GM12874 (cell line): ENCODE data around the gene TET3.

ENCODE experiments used
- TF ChIP-seq, protein P1 (sequence below): IDR thresholded peaks from 2 replicates; pipeline ENCODE4 v1.5.1; 2011; ENCODE audit warnings: low read depth, mild to moderate bottlenecking, control low read depth, low read length, moderate library complexity; ENCODE audit not compliant: insufficient read depth

TET3 gene

GRCh38 chr2:73998451-73998850, 13.7 kb downstream of the TET3 start:
- TF ChIP-seq, protein P1, sequence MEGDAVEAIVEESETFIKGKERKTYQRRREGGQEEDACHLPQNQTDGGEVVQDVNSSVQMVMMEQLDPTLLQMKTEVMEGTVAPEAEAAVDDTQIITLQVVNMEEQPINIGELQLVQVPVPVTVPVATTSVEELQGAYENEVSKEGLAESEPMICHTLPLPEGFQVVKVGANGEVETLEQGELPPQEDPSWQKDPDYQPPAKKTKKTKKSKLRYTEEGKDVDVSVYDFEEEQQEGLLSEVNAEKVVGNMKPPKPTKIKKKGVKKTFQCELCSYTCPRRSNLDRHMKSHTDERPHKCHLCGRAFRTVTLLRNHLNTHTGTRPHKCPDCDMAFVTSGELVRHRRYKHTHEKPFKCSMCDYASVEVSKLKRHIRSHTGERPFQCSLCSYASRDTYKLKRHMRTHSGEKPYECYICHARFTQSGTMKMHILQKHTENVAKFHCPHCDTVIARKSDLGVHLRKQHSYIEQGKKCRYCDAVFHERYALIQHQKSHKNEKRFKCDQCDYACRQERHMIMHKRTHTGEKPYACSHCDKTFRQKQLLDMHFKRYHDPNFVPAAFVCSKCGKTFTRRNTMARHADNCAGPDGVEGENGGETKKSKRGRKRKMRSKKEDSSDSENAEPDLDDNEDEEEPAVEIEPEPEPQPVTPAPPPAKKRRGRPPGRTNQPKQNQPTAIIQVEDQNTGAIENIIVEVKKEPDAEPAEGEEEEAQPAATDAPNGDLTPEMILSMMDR = no peak

DNA sequence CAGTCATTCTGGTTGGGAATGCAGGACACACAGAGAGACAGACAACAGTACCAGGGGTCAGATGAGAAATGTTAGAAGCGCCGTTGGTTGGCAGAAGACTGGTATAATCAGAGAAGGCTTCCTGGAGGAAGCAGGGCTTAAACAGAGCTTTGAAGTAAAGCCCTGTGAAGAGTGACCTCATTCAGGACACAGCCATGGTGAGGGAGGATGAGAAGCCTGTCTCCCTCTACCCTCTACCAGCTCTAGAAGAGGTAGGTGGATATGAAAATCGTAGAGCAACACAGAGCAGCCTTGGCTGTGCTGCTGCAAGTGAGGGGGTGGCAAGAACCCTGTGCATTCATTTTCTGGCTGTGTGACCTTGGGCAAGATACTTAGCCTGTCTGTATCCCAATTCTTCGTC, 14.2 kb downstream of the TET3 start:
- TF ChIP-seq, protein P1 = no peak

GRCh38 chr2:73999881-74000597, 15.3 kb downstream of the TET3 start:
- TF ChIP-seq, protein P1 = no peak

DNA sequence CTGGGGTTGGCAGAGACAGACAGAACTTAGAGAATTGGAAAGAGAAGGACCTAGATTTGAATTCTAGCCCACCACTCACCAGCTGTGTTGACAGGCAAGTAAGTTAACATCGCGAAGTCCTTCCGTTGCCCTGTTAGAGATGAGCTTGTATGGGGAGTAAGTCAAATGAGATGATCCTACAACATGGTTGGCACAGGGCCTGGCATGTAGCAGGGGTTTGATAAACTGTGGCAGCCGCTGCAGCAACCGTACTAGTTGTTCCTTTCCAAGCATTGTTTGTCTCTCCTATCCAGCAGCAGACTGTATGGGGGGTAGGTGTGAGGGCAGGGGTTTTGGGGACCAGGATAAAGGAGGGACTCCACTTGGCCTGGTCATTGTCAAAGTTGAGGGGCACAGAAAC, 16.0 kb downstream of the TET3 start:
- TF ChIP-seq, protein P1 = no peak

DNA sequence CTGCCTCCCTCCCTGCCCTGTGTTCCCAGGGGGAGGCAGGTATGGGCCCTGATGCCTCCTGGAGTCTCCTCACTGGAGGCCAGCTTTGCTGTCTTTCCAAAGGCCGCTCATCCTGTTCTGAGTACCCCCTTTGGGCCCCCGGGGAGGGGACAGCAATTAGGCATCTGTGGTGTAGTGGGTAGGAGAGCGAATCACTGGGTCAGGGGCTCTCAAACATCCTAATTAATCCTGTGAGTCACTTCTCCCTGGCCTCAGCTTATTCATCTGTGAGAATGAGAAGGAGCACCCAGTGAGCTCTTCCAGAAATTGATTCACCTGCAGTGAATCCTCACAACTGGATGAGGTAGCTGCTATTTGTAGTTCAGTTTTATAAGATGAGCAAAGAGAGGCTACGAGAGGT, 16.4 kb downstream of the TET3 start:
- TF ChIP-seq, protein P1 = no peak

- TF ChIP-seq, protein P1 = no peak
Observed at GRCh38 chr2:74001781-74002504, 17.2 kb downstream of the TET3 start.

DNA sequence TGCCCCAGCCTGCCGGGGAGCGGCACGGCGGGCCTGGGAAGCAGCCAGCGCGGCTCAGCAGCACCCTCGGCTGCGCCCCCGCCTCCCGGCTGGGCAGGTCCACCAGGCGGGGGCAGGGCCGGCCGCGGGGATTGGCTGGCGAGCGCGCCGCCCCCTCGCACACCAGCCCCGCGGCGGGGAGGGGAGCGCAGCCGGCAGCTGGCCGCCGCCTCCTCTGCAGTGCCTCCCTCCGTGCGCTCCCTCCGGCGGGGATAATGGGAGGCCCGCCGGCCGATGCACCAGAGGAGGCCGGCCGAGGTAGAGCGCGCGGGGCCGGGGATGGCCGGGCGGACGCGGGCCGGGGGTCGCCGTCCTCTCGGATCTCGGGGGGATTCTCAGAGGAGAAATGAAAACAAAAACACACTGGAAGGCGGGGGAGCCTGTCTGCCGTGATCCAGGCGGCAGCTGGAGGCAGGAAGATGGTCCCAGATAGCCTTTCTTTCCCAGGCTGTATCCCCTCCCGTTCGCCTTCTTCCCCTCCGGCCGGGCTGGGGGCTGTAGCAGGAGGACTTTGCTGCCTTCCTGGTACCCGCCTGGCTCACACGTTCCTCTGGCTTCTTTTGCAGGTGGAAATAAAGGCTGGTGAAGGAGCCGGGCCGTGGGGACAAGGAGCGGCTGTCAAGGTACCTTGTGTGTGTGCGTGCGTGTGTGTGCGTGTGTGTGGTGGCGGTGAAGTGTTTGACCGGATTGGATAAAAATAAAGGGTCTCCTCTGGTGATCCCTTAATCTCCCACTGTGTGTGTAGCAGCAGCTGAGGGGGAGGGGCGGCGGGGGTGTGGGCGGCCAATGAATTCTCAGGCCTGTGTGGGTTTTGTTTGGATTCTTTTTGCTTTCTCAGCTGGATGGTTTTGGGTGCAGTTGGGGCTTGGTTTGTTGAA, 18.1 kb downstream of the TET3 start:
- TF ChIP-seq, protein P1 = no peak
